Fibroblast of skin of left quadriceps (primary cell): ENCODE results near the gene EVC.
A peak's percentile ranks its signal among the peaks of the same experiment; 100 is the strongest.

ENCODE experiments used
- DNase-seq, 2 experiments: peaks; one replicate each; pipeline ENCODE4 v3.0.0-alpha.2; 2013; ENCODE audit warnings: low read depth in 2 of 2

EVC gene

GRCh38 chr4:5730993-5731990, 20.3 kb downstream of the EVC start:
- DNase-seq: no peak

GRCh38 chr4:5732158-5732557, 21.2 kb downstream of the EVC start:
- DNase-seq: no peak

DNA sequence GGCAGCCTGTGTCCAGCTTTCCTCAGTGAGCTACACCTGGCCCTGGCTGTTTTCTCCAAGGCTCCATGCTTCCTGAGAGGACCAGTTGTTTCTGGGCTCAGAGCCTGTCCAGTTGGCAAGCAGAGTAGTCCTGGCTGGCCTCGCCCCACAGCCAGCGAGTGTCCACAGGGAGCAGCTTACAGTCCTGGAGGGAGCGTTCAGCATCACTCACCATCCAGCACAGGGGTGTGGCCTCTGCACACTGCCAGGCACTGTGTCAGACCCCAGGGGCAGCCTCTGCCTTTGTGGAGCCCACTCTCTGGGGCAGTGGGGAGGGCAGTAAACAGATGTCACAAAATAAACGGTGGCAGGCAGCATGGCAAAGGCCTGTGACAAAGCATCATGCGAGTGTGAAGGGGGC, 23.9 kb downstream of the EVC start:
- DNase-seq: no peak

- no peak for DNase-seq
Measured at GRCh38 chr4:5735463-5735862, 24.5 kb downstream of the EVC start.

DNA sequence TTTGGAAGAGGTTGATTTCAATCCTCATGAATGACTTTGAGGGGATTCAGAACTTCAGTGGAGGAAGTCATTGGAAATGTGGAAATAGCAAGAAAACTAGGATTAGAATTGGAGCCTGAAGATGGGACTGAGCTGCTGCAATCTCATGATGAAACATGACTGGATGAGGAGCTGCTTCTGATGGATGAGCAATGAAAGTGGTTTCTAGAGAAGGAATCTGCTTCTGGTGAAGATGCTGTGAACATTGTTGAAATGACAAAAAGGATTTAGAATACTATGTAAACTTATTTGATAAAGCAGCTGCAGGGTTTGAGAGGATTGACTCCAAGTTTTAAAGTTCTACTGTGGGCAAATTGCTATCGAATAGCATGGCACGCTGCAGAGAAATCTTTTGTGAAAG, 27.1 kb downstream of the EVC start:
- DNase-seq: no peak

GRCh38 chr4:5742388-5742787, 31.4 kb downstream of the EVC start:
- DNase-seq: no peak

DNA sequence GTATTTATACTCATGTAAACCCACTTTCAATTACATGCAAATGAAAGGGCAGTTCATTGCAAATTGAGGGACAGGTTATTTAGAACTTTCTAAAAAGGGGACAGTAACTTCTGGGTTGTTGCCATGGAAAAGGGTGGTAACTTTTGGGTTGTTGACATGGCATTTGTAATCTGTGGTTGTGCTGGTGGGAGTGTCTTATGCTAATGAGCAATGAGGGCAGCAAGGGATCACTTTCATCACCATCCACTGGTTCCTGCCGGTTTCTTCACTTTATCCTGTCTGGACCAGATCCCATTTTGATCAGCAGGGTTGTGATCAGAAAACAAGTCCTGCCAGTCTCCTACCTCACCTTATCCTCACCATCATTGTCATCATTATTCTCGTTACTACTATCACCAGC, 32.0 kb downstream of the EVC start:
- DNase-seq: no peak

- DNase-seq: no peak
Measured at GRCh38 chr4:5746250-5746649, 35.2 kb downstream of the EVC start.

DNA sequence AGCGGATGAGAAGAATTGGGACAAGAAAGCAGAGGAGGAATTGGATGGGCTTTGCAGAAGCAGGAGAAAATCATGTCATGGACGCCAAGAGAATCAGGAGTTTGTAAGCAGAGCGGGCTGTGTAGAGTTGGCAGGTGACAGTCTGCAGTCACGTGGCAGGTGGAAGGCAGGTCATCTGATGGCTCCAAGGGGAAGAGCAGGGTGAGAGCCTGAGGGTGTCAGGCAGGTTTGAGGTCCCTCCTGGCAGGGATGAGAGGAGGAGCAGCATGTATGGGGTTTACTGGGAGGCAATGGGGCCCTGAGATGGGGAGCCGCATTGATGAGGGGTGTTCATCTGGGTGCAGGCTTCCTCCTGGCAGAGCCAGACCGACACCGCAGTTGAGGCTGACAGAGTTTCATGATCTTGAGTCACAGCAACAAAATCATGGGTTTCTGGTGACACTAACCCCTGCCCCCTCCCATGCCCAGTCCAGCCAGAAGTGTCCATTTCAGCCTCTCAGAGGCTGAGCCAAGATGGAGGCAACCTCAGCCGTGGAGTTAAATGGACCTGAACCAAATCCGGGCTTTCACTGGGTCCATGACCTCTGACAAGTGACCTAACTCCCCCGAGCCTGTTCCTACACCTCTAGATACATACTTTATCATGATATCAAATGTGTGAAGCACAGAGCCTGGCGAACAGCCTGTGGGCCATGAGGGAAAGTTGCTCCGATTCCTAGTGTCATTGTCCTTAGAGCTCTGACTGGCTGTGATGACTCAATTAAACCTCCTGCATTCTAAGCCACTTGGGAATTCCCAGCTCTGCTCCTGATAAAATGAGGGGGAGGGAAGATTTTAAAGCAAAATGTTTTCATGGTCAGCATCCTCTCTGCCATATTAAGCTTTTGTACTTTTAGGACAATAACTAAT, 36.1 kb downstream of the EVC start:
- no peak for DNase-seq

- peak; percentile 86 for DNase-seq
Measured at GRCh38 chr4:5747738-5748375, 36.9 kb downstream of the EVC start.

DNA sequence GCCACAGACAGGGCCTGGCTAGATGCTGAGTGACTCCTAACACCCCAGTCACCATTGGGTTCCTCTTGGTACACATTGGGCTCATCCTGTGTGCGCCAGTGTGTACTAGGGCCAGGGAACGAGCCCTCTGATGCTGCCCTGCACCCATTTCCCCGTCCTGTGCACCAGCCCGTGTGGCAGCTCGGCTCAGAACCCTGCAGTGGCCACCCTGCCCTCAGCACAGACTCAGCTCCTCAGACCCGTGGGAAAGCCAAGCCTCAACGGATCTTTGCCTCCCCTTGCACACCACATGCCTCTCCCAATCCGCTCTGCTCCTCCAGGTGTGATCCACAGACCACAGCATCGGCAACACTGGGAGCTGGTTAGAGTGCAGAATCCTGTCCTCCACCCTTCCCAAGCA, 38.6 kb downstream of the EVC start:
- no peak for DNase-seq

DNA sequence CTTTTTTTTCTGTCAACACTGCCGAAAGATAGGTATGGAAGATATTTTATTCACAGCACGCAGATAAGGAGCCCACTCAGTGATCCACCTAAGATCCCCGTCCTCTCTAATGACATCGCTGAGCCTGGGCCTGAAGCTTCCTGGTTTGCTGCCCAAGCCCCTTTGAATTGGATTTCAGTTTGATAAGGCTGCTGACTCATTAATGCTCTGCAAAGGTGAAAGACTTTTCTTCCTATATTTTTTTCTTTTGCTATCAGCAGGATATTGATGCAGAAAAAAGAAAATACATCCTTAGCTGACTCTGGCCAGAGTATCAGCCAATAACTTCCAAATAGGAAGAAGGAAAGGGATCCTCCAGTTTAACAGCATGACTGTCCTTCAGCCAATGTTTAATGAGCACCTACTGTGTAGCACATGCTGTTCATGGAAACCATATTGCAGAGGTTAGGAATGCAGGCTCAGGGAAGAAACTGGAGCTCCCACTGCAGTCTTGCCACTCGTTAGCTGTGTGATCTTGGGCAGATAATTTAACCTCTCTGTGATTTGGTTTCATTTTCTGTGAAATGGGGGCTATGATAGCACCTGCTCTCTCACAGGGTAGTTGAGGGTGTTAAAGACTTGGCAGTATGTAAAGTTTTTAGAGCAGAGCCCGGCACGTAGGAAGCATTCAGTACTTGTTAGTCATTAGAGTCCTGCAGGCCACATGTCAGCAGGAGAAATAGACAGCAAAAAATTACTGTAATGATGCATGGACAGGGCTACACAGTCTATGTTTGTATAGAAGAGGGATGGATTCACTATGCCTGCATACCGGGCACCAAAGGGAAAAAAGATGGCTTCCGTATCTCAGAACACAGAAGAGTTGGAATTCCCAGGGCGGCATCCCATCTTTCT, 39.3 kb downstream of the EVC start:
- DNase-seq: peak; percentile 61 to 65

- no peak for DNase-seq
Measured at GRCh38 chr4:5750946-5751665, 40.1 kb downstream of the EVC start.

GRCh38 chr4:5751666-5752375, 40.8 kb downstream of the EVC start:
- DNase-seq: no peak

GRCh38 chr4:5752376-5753184, 41.6 kb downstream of the EVC start:
- no peak for DNase-seq

- DNase-seq: no peak
Measured at GRCh38 chr4:5753366-5753765, 42.4 kb downstream of the EVC start.

GRCh38 chr4:5753766-5754528, 42.9 kb downstream of the EVC start:
- no peak for DNase-seq

DNA sequence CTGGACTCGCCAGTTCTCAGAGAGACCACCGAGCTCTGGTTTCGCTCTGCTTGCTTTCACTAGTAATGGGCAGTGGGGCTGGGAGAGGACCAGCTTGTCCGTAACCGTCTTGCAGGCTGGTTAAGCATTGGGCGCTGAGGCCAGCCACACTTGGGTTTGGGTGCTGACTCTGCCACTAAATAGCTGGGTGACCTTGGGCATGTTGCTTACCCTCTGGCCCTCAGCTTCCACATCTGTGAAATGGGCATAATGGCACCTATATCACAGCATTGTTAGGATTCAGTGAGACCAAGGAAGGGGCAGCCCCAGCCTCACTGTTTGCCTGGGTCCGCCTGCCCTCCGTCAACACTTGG, 43.5 kb downstream of the EVC start:
- DNase-seq: no peak
